T47D (cell line): ENCODE measurements around the gene PLXNB1.
A peak's percentile ranks its signal among the peaks of the same experiment; 100 is the strongest.

ENCODE experiments used
- DNase-seq, 2 experiments: peaks; one replicate each; pipeline versions ENCODE4 v3.0.0 to v3.0.0-alpha.2; 2011 to 2012; ENCODE audit warnings: low read depth in 1 of 2, low spot score in 1 of 2
- JUND ChIP-seq: IDR thresholded peaks from 2 replicates; pipeline ENCODE4 v1.6.1; 2012; ENCODE audit warnings: low read depth
- in situ Hi-C: cut with HindIII; loops from 2 replicates; pipeline ENCODE4 v1.10.0; 2016; ENCODE audit warnings: low sequenced_read_pairs, low pct_unique_long_range_greater_than_20kb

The PLXNB1 gene

DNA sequence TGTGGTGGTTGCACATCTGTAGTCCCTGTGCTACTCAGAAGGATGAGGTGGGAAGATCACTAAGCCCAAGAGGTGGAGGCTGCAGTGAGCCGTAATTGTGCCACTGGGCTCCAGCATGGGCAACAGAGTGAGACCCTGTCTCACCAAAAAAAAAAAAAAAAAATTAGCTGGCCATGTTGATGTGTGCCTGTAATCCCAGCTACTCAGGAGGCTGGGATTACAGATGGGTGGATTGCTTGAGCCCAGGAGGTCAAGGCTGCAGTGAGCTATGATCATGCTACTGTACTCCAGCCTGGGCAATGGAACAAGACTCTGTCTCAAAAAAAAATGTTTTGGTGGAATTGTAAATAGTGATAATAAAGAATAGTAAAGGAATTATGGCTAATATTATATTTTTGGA lies 26.6 kb upstream of the PLXNB1 start:
- in situ Hi-C loops, result no loop called here
- no peak for TF ChIP-seq JUND
- DNase-seq, result no peak

DNA sequence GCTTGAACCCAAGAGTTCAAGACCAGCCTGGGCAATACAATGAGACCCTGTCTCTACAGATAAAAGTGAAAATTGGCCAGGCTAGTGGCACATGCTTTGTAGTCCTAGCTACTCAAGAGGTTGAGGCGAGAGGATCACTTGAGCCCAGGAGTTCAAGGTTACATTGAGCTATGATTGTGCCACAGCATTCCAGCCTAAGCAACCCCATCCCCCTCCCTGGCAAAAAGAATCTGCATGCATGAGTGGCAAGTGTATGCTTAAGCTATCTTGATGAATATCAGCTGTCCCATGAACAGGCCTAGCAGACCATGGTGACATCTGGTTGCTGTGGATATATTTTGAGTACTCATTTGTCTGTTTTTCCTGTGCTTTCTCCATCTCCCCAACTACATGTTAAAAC lies 21.4 kb upstream of the PLXNB1 start:
- in situ Hi-C loops, result no loop called here
- TF ChIP-seq JUND, result no peak
- DNase-seq, result peak in 1 of 2 experiments; percentile 71

DNA sequence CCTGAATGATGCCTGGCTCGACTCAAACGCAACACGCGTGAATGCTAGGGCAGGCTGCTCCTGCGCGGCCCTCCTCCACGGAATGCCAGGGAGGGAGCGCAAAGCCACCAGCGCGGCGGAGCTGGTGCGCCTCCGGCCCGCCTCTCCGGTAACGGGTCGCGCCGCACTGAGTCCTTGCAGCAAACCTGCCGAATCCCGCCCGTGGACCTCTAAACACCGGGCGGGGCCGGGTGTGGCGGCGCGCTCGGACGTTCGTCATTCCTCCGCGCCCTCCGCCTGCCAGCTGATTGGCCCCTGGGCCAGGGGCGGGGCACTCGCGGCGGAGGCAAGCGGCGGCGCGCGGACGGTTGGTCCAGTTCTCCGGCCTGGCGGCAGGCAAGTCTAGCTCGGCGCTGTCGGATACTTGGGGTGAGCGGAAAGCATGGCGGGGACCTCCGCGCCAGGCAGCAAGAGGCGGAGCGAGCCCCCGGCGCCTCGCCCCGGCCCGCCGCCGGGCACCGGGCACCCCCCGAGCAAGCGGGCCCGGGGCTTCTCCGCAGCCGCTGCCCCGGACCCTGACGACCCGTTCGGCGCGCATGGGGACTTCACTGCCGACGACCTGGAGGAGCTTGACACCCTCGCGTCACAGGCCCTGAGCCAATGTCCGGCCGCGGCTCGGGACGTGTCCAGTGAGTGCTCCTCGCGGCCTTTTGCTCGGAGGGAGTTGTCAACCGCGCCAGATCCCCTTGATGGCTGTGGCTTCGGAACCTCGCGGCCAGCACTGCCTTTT lies 16.7 kb upstream of the PLXNB1 start, which contains the start of gene ATRIP:
Gene ATRIP, plus strand, starts transcription at position 313 of the 769 bp plus-strand sequence. Its CDS starts 109 bp downstream, at position 422.
- peak in 1 of 2 experiments; percentile 91 for DNase-seq

DNA sequence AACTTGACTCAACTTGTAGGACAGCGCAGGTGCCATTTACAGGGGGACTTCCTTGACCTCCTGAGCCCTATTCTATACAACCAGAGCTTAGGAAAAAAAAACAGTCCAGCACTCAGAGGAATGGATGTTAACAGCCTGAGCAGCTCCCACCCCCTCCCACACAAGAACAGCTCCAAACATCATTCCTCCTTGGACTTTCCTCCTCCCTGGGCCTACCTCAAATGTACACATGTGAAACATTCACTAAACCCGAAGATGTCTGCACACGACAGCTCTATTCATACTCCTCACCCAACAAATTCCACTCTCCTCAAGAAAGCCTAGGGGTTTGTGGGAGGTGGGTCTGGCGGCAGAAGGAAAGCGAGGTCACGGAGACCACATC lies 16.1 kb upstream of the PLXNB1 start:
- no peak for DNase-seq
- TF ChIP-seq JUND, result no peak
- in situ Hi-C loops, result no loop called here

More for the DNA sequence above, 16.7 kb upstream of the PLXNB1 start, which contains the start of gene ATRIP:
- in situ Hi-C loops, result no loop called here
- TF ChIP-seq JUND, result no peak

DNA sequence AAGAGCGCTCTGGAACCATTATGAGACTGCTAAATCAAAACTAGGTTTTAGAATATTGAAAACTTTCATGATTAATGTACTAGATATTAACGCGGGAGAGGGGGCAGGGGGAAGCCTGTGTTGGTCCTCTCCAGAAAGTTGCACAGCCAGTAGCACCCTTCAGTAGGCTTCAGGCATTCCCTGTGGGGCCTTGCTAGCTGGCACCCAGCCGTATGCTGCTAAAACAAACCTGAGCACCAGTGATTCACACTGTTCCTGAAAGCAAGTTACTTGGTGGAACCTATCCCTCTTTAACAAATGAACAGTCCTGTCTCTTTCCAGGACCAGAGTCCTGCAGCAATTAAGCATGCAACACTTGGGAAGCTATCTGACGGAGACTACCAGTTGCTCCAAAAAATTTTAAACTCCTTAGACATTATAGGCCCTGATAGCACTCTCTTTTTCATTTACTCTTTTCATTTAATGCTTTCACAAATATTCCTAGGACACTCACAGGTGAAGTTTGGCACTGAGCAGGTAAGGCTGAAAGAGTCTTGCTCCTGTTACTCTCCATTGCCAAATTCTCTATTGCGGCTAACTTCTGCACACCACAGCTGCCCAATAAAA lies 15.5 kb upstream of the PLXNB1 start:
- no peak for TF ChIP-seq JUND
- DNase-seq, result no peak
- in situ Hi-C loops, result no loop called here

DNA sequence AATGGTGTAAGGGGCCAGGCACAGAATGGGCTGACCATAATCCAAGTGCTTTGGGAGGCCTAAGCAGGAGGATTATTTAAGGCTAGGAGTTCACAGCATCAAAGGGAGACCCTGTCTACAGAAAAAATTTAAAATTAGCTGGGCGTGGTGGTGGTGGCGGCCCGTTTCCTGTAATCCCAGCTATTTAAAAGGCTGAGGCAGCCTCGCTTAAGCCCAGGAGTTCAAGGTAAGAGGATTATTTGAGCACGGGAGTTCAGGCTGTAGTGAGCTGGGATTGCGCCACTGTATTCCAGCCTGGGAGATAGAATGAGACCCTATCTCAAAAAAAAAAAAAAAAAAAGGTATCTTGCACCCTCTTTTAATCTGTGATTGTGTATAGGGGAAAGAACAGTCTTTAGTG lies 12.1 kb upstream of the PLXNB1 start:
- in situ Hi-C loops, result no loop called here
- TF ChIP-seq JUND, result no peak
- no peak for DNase-seq

DNA sequence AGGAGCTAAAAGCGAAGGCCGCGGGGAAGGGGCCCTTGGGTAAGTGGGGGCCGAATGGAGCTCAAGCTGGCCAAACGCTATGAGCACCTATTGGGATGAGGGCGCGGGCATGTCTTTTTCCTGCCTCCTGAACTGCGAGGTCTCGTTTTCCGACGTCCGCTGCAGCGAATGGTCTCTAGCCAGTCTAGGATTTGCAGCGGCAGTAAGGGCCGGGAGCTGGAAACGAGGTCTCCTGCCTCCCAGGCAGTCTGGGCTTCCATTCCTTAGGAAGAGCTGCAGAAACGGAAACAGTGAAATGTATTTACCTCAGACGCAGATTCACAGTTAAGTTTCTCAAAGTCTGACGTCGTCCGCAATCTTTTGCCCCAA lies 10.7 kb upstream of the PLXNB1 start:
- TF ChIP-seq JUND, result no peak
- no peak for DNase-seq
- in situ Hi-C loops, result no loop called here

DNA sequence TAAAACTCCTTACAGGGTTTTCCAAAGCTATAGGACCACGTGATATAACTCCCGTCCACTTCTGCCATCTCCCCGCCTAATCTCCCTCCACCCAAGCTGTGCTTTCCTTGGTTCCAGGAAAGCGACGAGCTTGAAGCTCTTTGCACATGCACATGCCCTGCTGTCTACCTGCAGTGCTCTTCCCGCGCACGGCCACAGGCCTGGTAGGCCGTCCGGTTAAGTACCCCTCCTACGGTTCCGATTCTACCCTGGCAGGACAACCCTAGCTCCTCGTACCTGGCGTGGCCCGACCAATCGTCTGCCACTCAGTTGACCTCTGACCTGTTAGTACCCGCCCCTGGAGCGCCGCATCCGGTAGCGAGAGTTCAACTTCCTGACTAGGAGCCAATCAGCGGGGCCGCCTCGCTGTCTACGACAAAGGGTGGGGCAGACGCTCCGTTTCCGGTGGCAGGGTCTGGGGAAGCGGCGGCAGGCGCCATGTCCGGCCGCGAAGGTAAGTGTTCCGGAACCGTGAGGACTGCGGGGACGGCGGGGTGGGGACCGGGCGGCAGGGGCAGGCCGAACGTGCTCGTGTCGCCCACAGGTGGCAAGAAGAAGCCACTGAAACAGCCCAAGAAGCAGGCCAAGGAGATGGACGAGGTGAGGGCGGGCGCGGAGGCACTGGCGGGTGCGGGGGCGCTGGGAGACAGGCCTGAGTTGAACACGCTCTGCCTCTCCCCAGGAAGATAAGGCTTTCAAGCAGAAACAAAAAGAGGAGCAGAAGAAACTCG lies 10.1 kb upstream of the PLXNB1 start, which contains the start of the genes CCDC51 and TMA7:
Gene CCDC51, minus strand, starts transcription at position 300 of the 770 bp plus-strand sequence. CDS start 4,991 bp downstream, outside the sequence.
Gene TMA7, plus strand, starts transcription at position 438 of the 770 bp plus-strand sequence. Its CDS starts 40 bp downstream, at position 478.
- in situ Hi-C loops, result no loop called here
- DNase-seq, result peak; percentile 94 to 97
- TF ChIP-seq JUND, result no peak

DNA sequence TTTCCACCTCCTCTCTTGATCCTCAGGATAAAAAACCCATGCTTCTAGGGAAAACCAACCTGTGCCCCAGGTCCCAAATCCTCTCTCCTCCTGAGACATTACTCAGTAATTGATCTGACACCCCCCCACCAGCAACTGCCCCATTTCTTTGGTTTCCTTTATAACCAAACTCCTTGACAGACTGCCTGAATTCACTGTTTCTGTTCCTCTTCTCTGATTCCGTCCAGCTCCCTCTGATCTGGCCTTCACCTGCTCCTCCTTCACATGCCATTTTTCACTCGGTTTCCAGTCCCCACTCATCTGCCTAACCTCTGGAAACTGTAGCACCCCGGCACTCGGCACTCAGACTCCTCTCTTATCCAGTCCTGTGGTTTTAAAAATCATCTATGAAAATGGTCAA lies 7.9 kb upstream of the PLXNB1 start:
- TF ChIP-seq JUND, result no peak
- in situ Hi-C loops, result no loop called here
- DNase-seq, result no peak

DNA sequence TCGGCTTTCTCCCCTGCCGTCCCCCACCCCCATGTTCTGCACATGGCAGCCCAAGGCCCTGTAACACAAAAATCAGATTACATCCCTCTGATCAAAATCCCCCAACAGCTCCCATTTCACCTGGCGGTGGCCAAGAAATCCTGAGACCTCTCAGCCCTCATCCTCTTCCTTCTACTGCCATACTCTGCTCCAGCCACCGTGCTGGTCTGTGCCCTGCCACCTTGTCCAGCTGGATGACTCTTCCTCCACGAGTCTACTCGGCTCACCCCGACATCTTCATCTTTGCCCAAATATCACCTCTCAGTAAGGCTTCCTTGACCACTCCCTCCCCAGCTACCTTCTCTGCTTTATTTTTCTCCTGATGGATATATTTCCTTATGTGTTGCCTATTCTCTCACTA lies 7.0 kb upstream of the PLXNB1 start:
- no peak for TF ChIP-seq JUND
- DNase-seq, result no peak
- in situ Hi-C loops, result no loop called here

DNA sequence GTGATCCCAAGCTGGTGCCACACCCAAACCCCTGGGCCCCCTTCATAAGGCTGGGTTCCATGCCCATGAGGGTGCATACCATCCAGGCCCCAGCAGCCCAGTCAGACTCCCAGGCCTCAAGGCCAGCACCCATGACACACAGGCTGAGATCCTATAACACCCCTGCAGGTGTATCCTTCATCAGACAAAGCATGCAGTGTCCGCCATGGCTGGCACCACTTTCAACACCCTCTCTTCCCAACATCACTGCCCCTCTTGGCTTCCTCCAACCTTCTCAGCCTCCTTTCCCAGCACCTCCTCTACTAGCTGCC lies 6.5 kb upstream of the PLXNB1 start:
- no peak for TF ChIP-seq JUND
- DNase-seq, result no peak
- in situ Hi-C loops, result no loop called here

DNA sequence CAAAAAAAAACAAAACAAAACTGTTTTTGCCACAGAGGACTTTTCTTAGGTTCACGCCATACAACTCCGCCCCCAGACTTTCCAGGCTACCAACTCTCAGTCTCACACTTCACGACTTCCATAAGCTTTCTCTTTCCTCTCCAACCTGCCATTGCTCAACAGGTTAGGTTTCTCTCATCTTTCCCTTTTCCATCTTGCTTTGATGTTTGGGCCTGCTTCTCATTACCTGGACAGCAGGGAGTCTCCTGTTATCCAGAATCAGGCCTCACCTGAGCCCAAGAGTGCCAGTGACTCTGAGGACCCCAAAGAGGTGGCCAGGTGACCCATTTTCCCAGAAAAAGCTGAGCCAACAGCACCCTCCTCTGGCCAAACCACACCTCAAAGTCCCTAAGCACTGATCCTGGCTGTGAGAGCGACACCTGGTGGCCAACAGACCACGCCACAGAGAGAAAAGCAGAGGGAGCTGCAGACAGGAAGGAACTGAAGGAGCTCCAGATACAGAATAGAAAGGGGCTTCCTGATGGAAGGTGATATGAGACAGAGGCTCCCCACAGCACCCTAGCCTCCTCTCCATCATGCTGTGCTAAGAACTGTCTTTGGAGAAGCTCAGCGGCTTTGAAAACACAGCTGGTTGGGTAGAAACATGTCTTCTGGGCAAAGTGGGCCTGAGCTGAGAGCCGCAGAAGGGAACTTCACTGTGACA lies 6.0 kb upstream of the PLXNB1 start:
- TF ChIP-seq JUND, result no peak
- DNase-seq, result peak in 1 of 2 experiments; percentile 83
- in situ Hi-C loops, result no loop called here
